HT1080 (cell line): ENCODE measurements around the gene CCM2L. TPM values are rescaled to one million over a fixed set of nuclear protein-coding genes. Genes with fewer than 3 reads are reported as not detected.
A peak's percentile ranks its signal among the peaks of the same experiment; 100 is the strongest.

Source experiments
- DNase-seq: peaks from one replicate; pipeline ENCODE4 v3.0.0-alpha.2; 2015; ENCODE audit warnings: low read depth
- total RNA-seq: library from RNA; depleted of rRNA; stranded (reverse); fragments of >200 nt; shearing (Covaris generic); gene quantifications from 2 replicates; pipeline ENCODE4 v1.2.3, GENCODE V29; 2014

CCM2L gene
- total RNA-seq, 1 experiment from 2014 or later = not detected

GRCh38 chr20:32056708-32057483, 46.7 kb downstream of the CCM2L start:
- DNase-seq = no peak

GRCh38 chr20:32057656-32058184, 47.5 kb downstream of the CCM2L start:
- DNase-seq = no peak

GRCh38 chr20:32059189-32059588, 49.0 kb downstream of the CCM2L start:
- no peak for DNase-seq

GRCh38 chr20:32062776-32063170, 52.5 kb downstream of the CCM2L start:
- no peak for DNase-seq

GRCh38 chr20:32063695-32064094, 53.5 kb downstream of the CCM2L start:
- DNase-seq = no peak

- no peak for DNase-seq
These were observed 54.4 kb downstream of the CCM2L start for GRCh38 chr20:32064667-32065066.

- peak; percentile 78 for DNase-seq
These were observed 57.1 kb downstream of the CCM2L start for GRCh38 chr20:32067234-32067821.

GRCh38 chr20:32068174-32068573, 57.9 kb downstream of the CCM2L start:
- no peak for DNase-seq

GRCh38 chr20:32069711-32070110, 59.5 kb downstream of the CCM2L start:
- DNase-seq = no peak

GRCh38 chr20:32070282-32070681, 60.0 kb downstream of the CCM2L start:
- DNase-seq = no peak

GRCh38 chr20:32070690-32071213, 60.5 kb downstream of the CCM2L start:
- DNase-seq = no peak

GRCh38 chr20:32071395-32072167, 61.3 kb downstream of the CCM2L start:
- DNase-seq = no peak

- peak; percentile 21 for DNase-seq
These were observed 62.0 kb downstream of the CCM2L start for GRCh38 chr20:32072168-32072750.

GRCh38 chr20:32075534-32075933, 65.3 kb downstream of the CCM2L start:
- no peak for DNase-seq

GRCh38 chr20:32077190-32077589, 67.0 kb downstream of the CCM2L start:
- no peak for DNase-seq

- no peak for DNase-seq
These were observed 68.1 kb downstream of the CCM2L start for GRCh38 chr20:32078322-32078721.

- no peak for DNase-seq
These were observed 68.6 kb downstream of the CCM2L start for GRCh38 chr20:32078791-32079190.

GRCh38 chr20:32079655-32080109, 69.4 kb downstream of the CCM2L start:
- DNase-seq = no peak

- DNase-seq = no peak
These were observed 70.5 kb downstream of the CCM2L start for GRCh38 chr20:32080783-32081182.
